OCI-LY7 (cell line): ENCODE results near the gene SIRT6. TPM values are rescaled to one million over a fixed set of nuclear protein-coding genes. Genes with fewer than 3 reads are reported as not detected.
"Not testable (repeated sequence)": the region's sequence is repeated elsewhere in the genome, so short reads cannot be mapped to it uniquely, and the experiment has no call there.

Experiments used
- BruUV-seq: library from RNA; stranded (reverse); fragments of 400-500 nt; replicated peaks from 2 replicates; lab custom pipeline; 2021; lab: Mats Ljungman, UMichigan
- CTCF ChIA-PET: fragments of 300-600 bp; sonication (Branson Sonifier 250); formaldehyde crosslinking; loops from one replicate; lab custom pipeline; 2022; ENCODE audit warnings: antibody characterized with exemption; ENCODE audit not compliant: unreplicated experiment; lab: Charles Lee
- POLR2A ChIA-PET: fragments of 300-600 bp; sonication (Branson Sonifier 250); formaldehyde crosslinking; loops from one replicate; lab custom pipeline; 2022; ENCODE audit warnings: antibody characterized with exemption; lab: Charles Lee
- DNase-seq: peaks from one replicate; pipeline ENCODE4 v3.0.0-alpha.2; 2015; ENCODE audit warnings: low spot score
- H2AFZ ChIP-seq: fragments of 200-600 bp; sonication (generic), shearing (Covaris generic); 2 replicates; pipeline ENCODE4 v1.6.1; 2014; ENCODE audit warnings: mild to moderate bottlenecking, antibody characterized with exemption, low read length, moderate library complexity
- H3K27ac ChIP-seq: fragments of 200-600 bp; sonication (generic); 2 replicates; pipeline ENCODE4 v1.5.1; 2014; ENCODE audit warnings: mixed run types, low read depth, mild to moderate bottlenecking, moderate library complexity, low read length, inconsistent platforms; ENCODE audit not compliant: poor library complexity, severe bottlenecking
- H3K36me3 ChIP-seq: fragments of 200-600 bp; sonication (generic); 2 replicates; pipeline ENCODE4 v1.6.1; 2014; ENCODE audit warnings: mild to moderate bottlenecking, antibody characterized with exemption, low read length, moderate library complexity, mixed read lengths; ENCODE audit not compliant: insufficient read depth
- H3K4me1 ChIP-seq: fragments of 200-600 bp; sonication (generic); 2 replicates; pipeline ENCODE4 v1.5.1; 2014; ENCODE audit warnings: mild to moderate bottlenecking, low read length; ENCODE audit not compliant: insufficient read depth, poor library complexity, severe bottlenecking
- H3K4me2 ChIP-seq: fragments of 200-600 bp; sonication (generic); 2 replicates; pipeline ENCODE4 v1.6.1; 2014; ENCODE audit warnings: mild to moderate bottlenecking, low read length
- H3K4me3 ChIP-seq: fragments of 200-600 bp; sonication (generic); 2 replicates; pipeline ENCODE4 v1.5.1; 2014; ENCODE audit warnings: mild to moderate bottlenecking, low read depth, low read length; ENCODE audit not compliant: poor library complexity, severe bottlenecking
- H3K79me2 ChIP-seq: fragments of 200-600 bp; sonication (generic); 2 replicates; pipeline ENCODE4 v1.6.1; 2016; ENCODE audit warnings: low read depth, mild to moderate bottlenecking, low read length, moderate library complexity, mixed read lengths; ENCODE audit not compliant: insufficient read depth
- H3K9me2 ChIP-seq: fragments of 200-600 bp; sonication (generic); 2 replicates; pipeline ENCODE4 v1.6.1; 2016; ENCODE audit warnings: mild to moderate bottlenecking, low read length, mixed read lengths; ENCODE audit not compliant: insufficient read depth
- H3K9me3 ChIP-seq: fragments of 200-600 bp; sonication (generic); 2 replicates; pipeline ENCODE4 v1.6.1; 2014; ENCODE audit warnings: mild to moderate bottlenecking, mixed run types, low read length, mixed read lengths
- H4K20me1 ChIP-seq: fragments of 200-600 bp; sonication (generic); 2 replicates; pipeline ENCODE4 v1.6.1; 2014; ENCODE audit warnings: mild to moderate bottlenecking, antibody characterized with exemption, low read length, moderate library complexity, mixed read lengths; ENCODE audit not compliant: insufficient read depth
- EZH2phosphoT487 ChIP-seq: fragments of 200-600 bp; sonication (generic); IDR thresholded peaks from 2 replicates; pipeline ENCODE4 v1.6.1; 2018; ENCODE audit warnings: low read depth, borderline replicate concordance, mild to moderate bottlenecking, mixed run types, antibody characterized with exemption, low read length, moderate library complexity, mixed read lengths
- intact Hi-C: fragments of 100-400 bp; cut with micrococcal nuclease; formaldehyde crosslinking; loops from one replicate; pipeline ENCODE4 v1.10.0; 2022; ENCODE audit not compliant: unreplicated experiment
- total RNA-seq, 2 experiments: library from RNA; depleted of rRNA in 1 of 2; stranded (reverse); fragments of >200 nt in 1 of 2; shearing (Covaris generic) in 1 of 2; gene quantifications; 2 replicates each; pipeline ENCODE4 v1.2.3, GENCODE V29; 2014 to 2022
- TF ChIP-seq, protein P1 (sequence below): fragments of 200-600 bp; sonication (generic); conservative IDR thresholded peaks from 2 replicates; pipeline ENCODE4 v1.5.1; 2014; ENCODE audit warnings: mild to moderate bottlenecking, antibody characterized with exemption, low read length, moderate library complexity, mixed read lengths

SIRT6 gene
- total RNA-seq, 2 experiments from 2014 or later = 31.7 to 46.2 TPM

GRCh38 chr19:4151623-4152022, 30.7 kb downstream of the SIRT6 start:
- ChIA-PET CTCF (no interaction called here), POLR2A (no interaction called here)
- Histone ChIP-seq H3K79me2 (no peaks in the 10 kb centered on the region), H3K36me3 (no peaks in the 10 kb centered on the region), H4K20me1 (no peaks in the 10 kb centered on the region), H3K9me2 (no peaks in the 10 kb centered on the region), H3K9me3 (no peaks in the 10 kb centered on the region), H3K4me1 (no peaks in the 10 kb centered on the region), H3K27ac (no peak overlapping the region), H3K4me2 (no peak overlapping the region), H2AFZ (no peak overlapping the region), H3K4me3 (no peak overlapping the region)
- no peak for TF ChIP-seq EZH2phosphoT487
- TF ChIP-seq, protein P1, sequence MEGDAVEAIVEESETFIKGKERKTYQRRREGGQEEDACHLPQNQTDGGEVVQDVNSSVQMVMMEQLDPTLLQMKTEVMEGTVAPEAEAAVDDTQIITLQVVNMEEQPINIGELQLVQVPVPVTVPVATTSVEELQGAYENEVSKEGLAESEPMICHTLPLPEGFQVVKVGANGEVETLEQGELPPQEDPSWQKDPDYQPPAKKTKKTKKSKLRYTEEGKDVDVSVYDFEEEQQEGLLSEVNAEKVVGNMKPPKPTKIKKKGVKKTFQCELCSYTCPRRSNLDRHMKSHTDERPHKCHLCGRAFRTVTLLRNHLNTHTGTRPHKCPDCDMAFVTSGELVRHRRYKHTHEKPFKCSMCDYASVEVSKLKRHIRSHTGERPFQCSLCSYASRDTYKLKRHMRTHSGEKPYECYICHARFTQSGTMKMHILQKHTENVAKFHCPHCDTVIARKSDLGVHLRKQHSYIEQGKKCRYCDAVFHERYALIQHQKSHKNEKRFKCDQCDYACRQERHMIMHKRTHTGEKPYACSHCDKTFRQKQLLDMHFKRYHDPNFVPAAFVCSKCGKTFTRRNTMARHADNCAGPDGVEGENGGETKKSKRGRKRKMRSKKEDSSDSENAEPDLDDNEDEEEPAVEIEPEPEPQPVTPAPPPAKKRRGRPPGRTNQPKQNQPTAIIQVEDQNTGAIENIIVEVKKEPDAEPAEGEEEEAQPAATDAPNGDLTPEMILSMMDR = no peak
- intact Hi-C loops = no loop called here
- BruUV-seq = no TSS peak
- DNase-seq = no peak

DNA sequence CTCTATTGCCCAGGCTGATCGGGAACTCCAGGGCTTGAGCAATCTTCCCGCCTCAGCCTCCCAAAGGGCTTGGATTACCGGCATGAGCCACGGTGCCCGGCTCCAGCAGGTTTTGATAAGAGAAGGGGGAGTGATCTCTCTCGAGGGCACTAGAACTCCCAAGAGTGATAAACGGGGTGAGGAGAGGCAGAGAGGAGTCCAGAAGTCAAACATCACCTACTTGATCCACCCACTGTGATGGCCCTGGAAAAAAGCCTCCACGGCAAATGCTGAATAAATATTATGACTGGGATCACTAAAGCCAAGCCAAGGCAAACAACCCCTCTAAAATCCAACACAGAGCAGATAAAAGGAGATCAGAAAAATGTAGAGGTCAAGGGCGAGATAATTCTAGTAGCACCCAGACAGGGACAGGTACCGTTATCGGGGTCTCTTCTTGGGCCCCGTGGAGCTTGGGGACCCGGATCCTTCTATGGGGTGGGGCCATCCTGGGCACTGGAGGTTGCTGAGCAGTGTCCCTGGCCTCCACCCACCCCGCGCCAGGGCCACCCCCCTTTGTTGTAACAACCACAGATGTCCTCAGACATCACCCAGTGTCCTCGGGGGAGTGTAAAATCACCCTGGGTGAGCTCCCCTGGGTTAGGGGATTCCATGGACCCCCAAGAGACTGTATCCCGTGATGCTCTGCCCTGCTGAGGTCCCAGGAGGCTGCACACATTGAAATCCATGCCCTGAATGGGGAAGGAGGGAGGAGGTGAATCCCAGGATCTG, 32.7 kb downstream of the SIRT6 start:
- DNase-seq = no peak
- POLR2A ChIA-PET = interaction anchor here (0.6 kb wide), 1 partner anchor 439 kb away, joined by 3 read pairs; no protein-coding TSS in a partner anchor
- H3K9me2 ChIP-seq = no peaks in the 10 kb centered on the region
- intact Hi-C loops = no loop called here
- no TSS peak for BruUV-seq
- no peaks in the 10 kb centered on the region for H3K4me1 ChIP-seq
- H2AFZ ChIP-seq = no peak overlapping the region
- H3K79me2 ChIP-seq = no peaks in the 10 kb centered on the region
- no peaks in the 10 kb centered on the region for H3K9me3 ChIP-seq
- CTCF ChIA-PET = no interaction called here
- H3K27ac ChIP-seq = no peak overlapping the region
- H4K20me1 ChIP-seq = no peaks in the 10 kb centered on the region
- no peak overlapping the region for H3K4me3 ChIP-seq
- TF ChIP-seq, protein P1 = no peak
- no peak for TF ChIP-seq EZH2phosphoT487
- no peaks in the 10 kb centered on the region for H3K36me3 ChIP-seq
- no peak overlapping the region for H3K4me2 ChIP-seq

- intact Hi-C loops = no loop called here
- no peaks in the 10 kb centered on the region for H3K9me2 ChIP-seq
- DNase-seq = no peak
- H3K4me1 ChIP-seq = peaks cover 8% of the 10 kb centered on the region
- H3K4me2 ChIP-seq = no peak overlapping the region
- H3K27ac ChIP-seq = no peak overlapping the region
- POLR2A ChIA-PET = no interaction called here
- no peaks in the 10 kb centered on the region for H4K20me1 ChIP-seq
- BruUV-seq = no TSS peak
- H3K79me2 ChIP-seq = no peaks in the 10 kb centered on the region
- TF ChIP-seq, protein P1 = no peak
- no peak for TF ChIP-seq EZH2phosphoT487
- H2AFZ ChIP-seq = no peak overlapping the region
- no peak overlapping the region for H3K4me3 ChIP-seq
- CTCF ChIA-PET = no interaction called here
- H3K9me3 ChIP-seq = no peaks in the 10 kb centered on the region
- no peaks in the 10 kb centered on the region for H3K36me3 ChIP-seq
Measured at GRCh38 chr19:4144666-4145249, 37.6 kb downstream of the SIRT6 start.

DNA sequence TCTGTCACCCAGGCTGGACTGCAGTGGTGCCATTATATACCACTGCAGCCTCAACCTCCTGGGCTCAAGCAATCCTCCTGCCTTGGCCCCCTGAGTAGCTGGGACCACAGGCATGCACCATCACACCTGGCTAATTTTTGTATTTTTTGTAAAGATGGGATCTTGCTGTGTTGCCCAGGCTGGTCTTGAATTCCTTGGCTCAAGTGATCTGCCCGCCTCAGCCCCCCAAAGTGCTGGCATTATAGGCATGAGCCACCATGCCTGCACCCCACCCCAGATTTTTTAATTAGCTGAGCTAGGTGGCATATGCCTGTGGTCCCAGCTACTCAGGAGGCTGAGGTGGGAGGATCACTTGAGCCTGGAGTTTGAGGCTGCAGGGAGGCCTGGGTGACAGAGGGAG, 39.4 kb downstream of the SIRT6 start:
- H3K27ac ChIP-seq, DNase-seq, H3K9me3 ChIP-seq, H3K4me3 ChIP-seq, H3K36me3 ChIP-seq, H3K79me2 ChIP-seq, H2AFZ ChIP-seq, intact Hi-C loops, H3K9me2 ChIP-seq, POLR2A ChIA-PET, H3K4me2 ChIP-seq, BruUV-seq, H3K4me1 ChIP-seq, H4K20me1 ChIP-seq, CTCF ChIA-PET: not testable (repeated sequence)
